SK-N-DZ (cell line): ENCODE data around the gene RCSD1. TPM values are rescaled to one million over a fixed set of nuclear protein-coding genes. Genes with fewer than 3 reads are reported as not detected.
"Not testable (repeated sequence)": the region's sequence is repeated elsewhere in the genome, so short reads cannot be mapped to it uniquely, and the experiment has no call there.

Experiments
- DNase-seq: peaks from one replicate; pipeline ENCODE4 v3.0.0-alpha.2; 2015; ENCODE audit warnings: low spot score
- polyA plus RNA-seq, 2 experiments: library from polyadenylated mRNA; depleted of rRNA; stranded (reverse); fragments of >200 nt; gene quantifications; 2 replicates each; pipeline ENCODE4 v1.2.3, GENCODE V29; 2014

RCSD1 gene, protein sequence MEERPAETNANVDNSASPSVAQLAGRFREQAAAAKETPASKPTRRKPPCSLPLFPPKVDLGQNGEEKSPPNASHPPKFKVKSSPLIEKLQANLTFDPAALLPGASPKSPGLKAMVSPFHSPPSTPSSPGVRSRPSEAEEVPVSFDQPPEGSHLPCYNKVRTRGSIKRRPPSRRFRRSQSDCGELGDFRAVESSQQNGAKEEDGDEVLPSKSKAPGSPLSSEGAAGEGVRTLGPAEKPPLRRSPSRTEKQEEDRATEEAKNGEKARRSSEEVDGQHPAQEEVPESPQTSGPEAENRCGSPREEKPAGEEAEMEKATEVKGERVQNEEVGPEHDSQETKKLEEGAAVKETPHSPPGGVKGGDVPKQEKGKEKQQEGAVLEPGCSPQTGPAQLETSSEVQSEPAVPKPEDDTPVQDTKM
- not detected in 2 replicates for polyA plus RNA-seq (2014; cell fraction: cytosol; rRNA removed)
- polyA plus RNA-seq (2014; cell fraction: nucleus; rRNA removed): not detected in 2 replicates

DNA sequence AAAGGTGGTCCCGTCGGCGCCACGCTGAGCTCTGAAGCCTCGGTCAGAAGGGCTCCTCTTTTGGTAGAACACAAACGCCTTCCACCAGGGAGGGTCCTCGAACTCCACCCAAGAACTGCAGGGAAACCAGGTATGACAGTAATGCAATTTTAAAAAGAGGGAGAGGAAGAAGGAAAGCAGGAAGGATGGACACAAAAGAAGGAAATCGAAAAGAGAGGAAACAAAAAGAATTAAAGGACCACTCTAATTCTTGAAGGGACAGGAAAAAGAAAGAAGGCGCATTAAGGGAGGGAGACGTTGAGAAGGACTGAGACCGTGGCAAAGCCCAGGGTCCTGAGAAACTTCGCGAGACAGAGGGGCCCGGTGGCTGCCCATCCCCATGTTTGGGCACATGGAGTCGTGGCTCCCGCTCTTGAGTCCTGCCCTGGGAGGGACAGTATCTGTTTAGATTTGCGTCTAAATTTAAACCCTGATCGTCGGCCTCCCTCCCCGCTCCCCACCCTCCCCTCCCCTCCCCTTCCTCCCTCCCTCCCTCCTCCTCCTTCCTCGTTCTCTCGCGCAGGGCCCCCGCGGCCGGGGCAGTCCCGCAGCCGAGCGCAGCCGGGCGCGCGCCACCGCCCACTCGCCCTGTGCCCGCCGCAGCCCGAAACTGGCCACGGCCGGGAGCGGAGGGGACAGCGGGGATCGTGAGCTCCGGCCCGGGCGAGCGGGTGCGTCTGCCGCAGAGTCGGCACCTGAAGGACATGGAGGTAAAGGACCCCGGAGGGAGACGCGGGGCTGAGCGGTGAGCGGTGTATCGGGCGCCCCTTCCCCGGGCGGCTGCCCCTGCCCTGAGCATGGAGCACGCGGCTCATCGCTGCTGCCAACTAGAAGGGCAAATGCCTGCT lies at the start of gene RCSD1:
Gene RCSD1 (plus strand): TSS at position 552 of the 887 bp plus-strand sequence. CDS start 192 bp downstream, at position 744.
- DNase-seq: no peak

DNA sequence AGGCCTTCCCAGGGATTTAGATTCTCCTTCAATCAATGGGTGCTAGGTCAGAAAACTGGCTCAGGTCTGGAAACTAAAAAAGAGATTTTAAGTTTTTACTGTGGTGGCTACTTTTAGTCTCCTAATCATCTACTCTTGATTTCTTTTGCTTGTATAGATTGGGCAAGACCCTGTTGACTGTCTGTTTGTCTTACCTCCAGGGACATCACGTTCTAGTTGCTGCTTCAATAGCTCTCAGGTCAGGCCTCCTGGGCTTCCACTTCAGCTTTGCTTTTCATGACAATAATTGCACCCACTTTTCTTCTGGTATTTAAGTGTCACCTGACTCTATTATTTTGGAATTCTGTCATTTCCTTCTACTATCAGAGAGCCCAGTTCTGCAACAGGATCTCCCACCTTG lies 48.0 kb upstream of the RCSD1 start:
- no peak for DNase-seq

DNA sequence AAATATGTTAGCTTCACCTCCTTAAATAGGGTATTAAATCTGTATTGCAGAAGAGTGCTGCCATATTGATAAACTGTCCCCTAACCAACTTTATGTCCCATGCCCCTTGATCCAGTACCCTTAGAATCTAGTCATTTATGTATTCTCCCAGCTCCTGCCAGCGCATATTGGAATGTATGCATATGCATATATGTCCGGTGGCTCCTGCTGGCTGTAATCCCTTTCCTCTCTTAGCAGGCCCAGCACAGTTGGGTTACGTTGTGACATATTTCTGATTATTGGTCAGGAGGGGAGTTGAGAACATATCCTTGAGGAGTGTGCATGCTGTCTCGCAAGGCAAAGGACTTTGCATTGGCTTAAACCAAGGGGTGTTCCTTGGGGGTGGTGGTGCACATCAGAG lies 47.3 kb upstream of the RCSD1 start:
- DNase-seq: no peak

DNA sequence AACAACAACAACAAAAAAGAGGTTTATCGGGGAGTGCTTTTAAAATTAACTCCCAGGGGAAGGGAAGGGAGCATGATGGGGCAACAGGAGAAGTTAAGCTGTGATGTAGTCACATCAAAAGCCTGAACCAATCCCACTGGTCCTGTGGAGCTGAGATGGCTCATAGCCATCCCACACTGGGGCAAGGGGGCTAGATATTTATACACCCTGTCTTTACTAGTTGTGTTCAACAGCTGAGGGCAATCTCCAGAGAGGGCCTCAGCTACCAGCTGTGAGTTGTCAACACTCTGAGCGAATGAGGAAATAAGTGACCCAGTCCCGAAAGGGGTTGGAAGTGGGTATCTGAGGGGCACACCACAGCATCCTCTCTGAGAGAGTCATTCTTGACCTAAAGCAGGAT lies 45.5 kb upstream of the RCSD1 start:
- no peak for DNase-seq

DNA sequence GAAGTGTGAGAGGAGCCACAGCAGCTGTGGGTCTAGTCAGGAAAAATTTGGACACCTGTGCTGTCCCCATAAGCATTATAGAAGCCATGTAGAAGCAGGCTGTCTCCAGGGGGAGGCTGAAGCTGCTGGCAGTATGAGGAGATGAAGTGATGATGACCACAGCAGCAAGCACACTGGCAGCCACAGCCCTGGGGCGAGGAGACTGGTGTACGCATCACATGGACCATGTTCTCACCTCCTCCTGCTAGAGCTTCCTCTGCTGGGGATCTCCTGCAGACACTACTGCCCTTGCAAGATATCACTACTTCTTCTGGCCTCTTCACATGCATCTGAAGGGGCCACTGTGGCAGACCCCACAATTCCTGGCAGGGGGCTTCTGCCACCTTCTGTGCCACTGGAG lies 42.7 kb upstream of the RCSD1 start:
- DNase-seq: no peak

DNA sequence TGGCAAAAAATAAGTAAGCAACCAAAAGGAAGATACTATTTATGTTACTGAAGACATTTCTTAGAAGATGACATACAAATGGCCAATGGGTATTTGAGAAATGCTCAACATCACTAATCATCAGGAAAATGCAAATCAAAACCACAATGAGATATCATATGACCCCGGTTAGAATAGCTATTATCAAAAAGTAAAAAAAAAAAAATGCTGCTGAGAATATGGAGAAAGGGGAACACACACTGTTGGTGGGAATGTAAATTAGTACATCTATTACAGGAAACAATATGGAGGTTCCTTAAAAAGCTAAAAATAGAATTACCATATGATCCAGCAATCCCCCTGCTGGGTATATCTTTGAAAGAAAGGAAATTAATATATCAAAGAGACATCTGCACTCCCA lies 42.2 kb upstream of the RCSD1 start:
- DNase-seq: no peak

DNA sequence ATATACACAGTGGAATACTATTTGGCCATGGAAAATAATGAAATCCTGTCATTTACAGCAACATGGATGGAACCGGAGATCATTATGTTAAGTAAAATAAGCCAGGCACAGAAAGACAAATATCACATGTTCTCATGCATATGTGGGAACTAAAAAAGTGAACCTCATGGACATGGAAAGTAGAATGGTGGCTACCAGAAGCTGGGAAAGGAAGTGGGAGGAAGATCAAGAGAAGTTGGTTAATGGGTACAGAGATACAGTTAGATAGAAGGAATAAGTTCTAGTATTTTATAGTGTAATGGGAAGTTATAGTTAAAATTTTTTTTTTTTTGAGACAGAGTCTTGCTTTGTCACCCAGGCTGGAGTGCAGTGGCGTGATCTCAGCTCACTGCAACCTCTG lies 41.7 kb upstream of the RCSD1 start:
- DNase-seq: no peak

DNA sequence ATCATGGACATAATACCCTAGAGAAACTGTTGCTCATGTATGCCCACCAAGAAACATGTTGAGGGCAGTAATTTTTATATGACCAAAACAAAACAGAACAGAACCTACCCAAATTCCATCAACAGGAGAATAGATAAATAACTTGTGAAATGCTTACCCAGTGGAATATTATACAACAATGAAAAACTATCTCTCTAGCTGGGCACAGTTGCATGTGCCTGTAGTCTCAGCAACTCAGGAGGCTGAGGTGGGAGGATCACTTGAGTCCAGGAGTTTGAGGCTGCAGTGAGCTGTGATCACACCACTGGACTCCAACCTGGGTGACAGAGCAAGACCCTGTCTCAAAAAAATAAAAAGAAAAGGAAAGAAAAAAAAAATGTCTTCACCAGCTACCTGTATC lies 37.6 kb upstream of the RCSD1 start:
- DNase-seq: no peak

DNA sequence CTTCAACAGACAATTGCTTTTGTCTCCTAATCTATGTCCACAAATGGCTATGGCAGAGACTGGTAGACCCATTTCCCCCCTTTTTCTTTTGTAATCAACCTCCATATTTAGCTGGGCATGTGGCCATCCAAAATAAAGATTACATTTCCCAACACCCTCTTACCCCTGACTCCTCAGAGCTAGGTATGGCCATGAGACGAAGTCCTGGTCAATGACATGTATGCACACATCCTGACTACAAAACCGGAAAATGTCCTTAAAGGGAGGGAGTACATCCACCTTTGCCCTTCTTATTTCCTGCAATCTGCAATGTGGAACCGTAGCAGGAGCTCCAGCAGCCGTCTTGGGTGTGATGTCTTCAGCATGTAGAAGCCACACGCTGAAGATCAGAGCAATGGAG lies 36.2 kb upstream of the RCSD1 start:
- DNase-seq: no peak

DNA sequence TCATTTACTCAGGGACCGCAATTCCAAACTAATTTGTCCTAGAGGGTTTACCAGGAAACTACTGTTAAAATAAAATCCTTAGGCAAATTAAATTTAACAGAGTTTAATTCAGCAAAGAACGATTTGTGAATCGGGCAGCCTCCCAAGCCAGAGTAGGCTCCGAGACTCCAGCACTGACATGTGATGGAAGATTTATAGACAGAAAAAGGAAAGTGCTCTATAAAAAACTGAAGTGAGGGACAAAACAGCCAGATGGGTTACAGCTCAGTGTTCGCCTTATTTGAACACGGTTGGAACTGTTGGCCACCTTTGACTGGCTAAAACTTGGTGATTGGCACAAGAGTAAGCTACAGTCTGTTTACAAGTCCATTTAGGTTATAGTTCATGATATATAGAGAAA lies 35.2 kb upstream of the RCSD1 start:
- DNase-seq: no peak

DNA sequence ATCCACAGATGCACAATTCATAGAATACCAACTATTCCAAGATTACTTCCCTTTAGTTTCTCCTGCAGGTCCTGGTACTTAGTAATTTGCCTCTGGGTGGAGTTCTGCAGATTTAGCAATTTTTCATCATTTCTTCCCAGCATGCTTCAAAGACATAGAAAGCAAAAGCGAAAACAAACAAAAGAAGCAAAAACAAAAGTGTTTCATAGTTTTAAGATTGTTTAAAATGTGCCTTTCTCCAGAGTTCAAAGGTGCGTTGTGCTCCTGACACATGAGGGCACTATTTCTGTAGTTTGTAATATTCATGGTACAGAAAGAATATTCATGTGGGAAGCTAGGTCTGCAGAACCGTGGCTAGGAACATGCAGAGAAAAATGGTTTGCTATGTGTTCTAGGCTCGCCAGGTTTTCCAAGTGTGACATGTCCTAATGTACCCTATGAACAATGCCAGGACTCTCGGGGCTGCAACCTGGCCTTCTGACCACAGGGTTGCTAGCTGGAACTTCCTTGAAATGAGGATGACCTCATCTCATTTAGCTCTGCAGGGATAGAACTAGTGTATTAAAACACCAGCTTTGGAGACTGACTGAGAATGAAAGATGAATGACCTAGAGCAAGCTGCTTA lies 30.0 kb upstream of the RCSD1 start:
- DNase-seq: no peak

DNA sequence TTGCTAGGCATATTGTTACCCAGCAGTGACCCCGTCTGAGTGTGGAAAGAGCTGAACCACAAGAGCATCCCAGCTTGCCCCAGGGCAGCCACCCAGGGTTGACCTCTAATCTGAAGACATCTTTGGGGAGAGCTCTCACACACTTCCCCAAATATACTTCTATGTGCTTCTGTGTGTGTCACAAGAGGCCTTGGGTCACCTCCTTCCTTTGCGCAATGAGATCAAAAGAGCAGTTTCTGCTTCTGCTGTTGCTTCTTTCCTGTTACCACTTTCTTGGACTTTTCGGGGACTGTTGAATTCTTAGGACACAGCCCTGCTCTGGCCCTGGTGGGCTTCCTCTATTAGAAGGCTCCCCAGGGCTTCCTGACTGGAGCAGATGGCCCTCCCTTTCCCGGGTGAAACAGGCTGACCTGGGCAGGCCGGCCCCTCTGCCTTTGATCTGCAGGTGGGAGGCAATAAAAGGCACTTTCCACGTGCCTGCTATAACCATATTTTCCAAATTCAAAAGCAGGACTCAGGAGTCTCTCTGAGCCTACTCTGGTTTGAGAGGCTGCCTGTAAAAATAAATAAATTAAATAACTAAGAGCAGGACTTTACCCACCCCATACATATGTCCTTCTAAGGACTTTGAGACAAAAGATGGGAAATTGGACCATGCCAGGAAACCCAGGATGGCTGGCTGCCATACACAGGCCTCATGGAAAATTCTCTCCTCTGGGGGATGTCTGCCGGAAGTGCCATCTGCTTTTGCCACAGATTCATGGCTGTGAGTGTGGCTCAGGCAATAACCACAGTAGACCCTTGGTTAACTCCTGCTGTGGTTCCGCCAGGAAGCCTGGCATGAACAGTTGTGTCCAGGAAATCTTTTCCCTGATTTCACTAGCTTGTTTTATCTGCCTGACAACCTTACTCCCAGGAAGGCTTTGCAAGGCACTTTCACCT lies 28.3 kb upstream of the RCSD1 start:
- no peak for DNase-seq

DNA sequence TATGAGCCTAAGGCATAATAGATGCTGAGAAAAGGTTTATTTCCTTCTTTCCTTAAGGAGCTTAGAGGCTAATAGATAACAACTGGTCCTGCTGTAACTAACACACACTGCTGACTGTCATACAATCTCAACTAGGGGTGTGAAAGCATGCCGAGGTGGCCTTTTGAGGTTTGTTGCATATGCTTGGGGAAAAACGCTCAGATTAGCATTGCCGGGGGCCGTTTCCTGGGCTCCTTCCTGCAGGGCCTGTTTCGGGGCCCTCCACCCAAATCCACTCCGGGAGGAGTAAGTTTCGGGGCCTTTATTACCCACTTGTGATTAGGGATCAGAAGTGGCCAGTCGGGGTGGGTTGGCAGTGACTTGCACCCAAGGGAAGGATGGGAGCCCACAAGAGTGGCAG lies 27.2 kb upstream of the RCSD1 start:
- DNase-seq: no peak

DNA sequence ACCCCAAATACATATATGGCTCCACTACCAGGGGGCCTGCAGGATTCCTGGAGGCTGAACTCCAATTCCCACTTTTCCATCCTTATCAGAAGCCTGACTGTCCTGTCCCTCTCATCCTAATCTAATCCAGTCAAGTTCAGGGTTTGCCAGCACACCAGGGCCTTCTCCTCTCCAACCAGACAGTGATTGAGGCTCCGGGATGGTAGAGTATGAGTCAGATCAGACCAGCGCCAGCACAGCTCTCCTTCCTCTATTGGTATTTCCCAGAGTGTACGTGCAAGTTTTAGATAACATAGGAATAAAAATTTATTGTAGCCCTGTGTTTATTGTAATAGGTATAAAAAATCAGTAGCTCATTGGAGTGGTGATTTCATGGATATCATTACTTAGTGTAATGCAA lies 24.5 kb upstream of the RCSD1 start:
- no peak for DNase-seq

DNA sequence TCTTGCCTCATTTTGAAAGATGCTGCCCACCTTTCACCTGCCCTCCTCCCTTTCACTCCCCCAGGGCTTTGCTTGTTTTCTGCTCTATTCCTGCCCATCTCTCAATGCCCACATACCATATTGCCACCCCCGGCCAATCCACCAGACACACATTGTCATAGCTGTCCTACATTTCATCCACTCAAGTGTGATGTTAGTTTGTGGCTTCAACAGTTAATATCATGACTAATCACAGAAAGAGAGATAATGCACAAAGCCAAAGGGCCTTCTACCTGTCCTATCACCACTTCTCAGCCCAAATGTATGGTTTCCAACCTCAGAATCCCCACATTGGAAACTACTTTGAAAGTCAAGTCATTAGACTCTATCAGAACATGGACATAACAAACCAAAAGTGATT lies 18.0 kb upstream of the RCSD1 start:
- no peak for DNase-seq

DNA sequence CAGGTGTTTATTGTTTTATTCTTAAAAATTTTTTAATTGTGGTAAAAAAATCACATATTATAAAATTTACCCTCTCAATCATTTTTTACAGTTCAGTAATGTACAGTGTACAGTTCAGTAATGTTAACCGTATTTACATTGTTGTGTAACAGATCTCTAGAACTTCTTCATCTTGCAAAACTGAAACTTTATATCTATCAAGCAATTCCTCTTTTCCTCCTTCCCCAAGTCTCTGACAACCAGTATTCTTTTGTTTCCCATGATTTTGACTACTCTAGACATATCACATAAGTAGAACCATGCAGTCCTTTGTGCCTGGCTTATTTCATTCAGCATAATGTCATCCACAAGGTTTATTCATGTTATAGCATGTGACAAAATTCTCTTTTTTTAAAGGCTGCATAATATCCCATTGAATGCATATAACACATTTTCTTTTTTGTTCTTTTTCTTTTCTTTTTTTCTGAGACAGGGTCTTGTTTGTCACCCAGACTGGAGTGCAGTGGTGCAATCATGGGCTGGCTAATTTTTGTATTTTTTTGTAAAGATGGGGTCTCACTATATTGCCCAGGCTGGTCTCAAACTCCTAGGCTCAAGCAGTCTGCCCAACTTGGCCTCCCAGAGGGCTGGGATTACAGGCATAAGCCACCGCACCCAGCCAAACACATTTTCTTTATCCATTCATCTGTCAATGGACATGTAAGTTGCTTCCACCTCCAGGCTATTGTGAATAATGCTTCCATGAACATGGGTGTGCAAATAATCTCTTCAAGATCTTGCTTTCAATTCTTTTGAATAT lies 17.2 kb upstream of the RCSD1 start:
- no peak for DNase-seq

DNA sequence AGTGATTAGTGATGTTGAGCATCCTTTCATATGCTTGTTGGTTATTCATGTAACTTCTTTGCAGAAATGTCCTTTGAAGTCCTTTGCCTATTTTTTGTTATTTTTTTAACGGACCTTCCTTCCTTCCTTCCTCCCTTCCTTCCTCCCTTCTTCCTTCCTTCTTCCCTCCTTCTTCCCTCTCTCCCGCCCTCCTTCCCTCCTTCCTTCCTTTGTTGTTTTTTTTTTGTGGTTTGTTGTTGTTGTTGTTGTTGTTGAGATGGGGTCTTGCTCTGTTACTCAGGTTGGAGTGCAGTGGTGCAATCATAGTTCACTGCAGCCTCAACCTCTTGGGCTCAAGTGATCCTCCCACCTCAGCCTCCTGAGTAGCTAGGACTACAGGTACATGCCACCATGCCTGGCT lies 16.0 kb upstream of the RCSD1 start:
- DNase-seq: not testable (repeated sequence)

DNA sequence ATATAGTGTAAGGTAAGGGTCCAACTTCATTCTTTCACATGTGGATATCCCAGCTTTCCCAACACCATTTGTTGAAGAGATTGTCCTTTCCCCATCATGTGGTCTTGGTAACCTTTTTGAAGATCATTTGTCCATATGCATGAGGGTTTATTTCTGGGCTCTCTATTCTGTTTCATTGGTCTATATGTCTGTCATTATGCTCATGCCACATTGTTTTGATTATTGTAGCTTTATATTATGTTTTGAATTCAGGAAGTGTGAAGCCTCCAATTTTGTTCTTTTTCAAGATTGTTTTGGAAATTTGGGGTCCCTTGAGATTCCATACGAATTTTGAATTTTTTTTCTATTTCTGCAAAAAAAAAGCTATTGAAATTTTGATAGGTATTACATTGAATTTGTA lies 15.2 kb upstream of the RCSD1 start:
- no peak for DNase-seq

DNA sequence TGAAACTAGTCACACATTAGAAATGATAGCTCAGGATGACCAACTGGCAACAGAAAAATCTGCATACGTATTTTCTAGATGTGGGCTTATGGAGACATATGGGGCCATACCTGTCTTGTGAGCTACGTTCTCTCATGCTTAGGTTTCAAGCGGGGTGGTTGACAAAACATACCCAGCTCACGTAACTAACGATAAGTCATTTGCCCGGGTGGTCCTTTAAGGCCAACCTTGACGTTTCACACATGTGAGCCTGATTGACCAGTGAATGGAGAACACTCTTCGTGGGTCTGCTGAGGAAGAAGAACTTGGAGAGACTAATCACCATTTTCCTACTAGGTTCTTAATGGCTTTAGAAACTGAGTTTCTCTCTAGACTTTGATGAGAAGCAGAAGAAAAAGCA lies 13.5 kb upstream of the RCSD1 start:
- DNase-seq: no peak
